Measurements from ENCODE around the gene TBC1D10B. TPM values are rescaled to one million over a fixed set of nuclear protein-coding genes. Genes with fewer than 3 reads are reported as not detected.

Gene TBC1D10B
- total RNA-seq, 1 experiment from 2014 or later = 49.2 TPM

GRCh38 chr16:30398661-30399434 is 28.6 kb upstream of the TBC1D10B start (continued):
- TF ChIP-seq ZNF274 (IDR thresholded peaks at IDR 0.05; ENCODE audit: low read depth, low read length) = no peak
- TF ChIP-seq MAX (IDR thresholded peaks at IDR 0.05) = no peak
- no peak for TF ChIP-seq RAD21 (IDR thresholded peaks at IDR 0.05; ENCODE audit: low read depth)
- TF ChIP-seq POLR2A (IDR thresholded peaks at IDR 0.05; ENCODE audit: borderline replicate concordance, extremely low read depth, insufficient read depth, insufficient read length) = no peak
- no peak for TF ChIP-seq ZFX (IDR thresholded peaks at IDR 0.05)
- TF ChIP-seq EGR1 (IDR thresholded peaks at IDR 0.05; ENCODE audit: low read depth) = no peak
- no peak for TF ChIP-seq ATF3 (IDR thresholded peaks at IDR 0.05)
- no peak for TF ChIP-seq YY1 (IDR thresholded peaks at IDR 0.05; ENCODE audit: extremely low read depth, insufficient replicate concordance, low read depth, low read length)
- no peak for TF ChIP-seq ELF1 (IDR thresholded peaks at IDR 0.05; ENCODE audit: borderline replicate concordance, low read depth)
- no peak for TF ChIP-seq SRF (IDR thresholded peaks at IDR 0.05; ENCODE audit: low read depth)

GRCh38 chr16:30397776-30398660 is 27.7 kb upstream of the TBC1D10B start:
- ChIA-PET POLR2A (interaction anchor here (1.1 kb wide), 1 partner anchor 9 kb away, joined by 3 read pairs; the partner anchor contains the start of gene ZNF771), RAD21 (ENCODE audit: low non-redundant PET in 1 of 2, low total read pairs in 2 of 2, uncharacterized antibody in 2 of 2, unreplicated experiment in 2 of 2) (no interaction called here), CTCF (no interaction called here)
- no peak overlapping the region for H3K9ac ChIP-seq (ENCODE audit: low read length)
- intact Hi-C loops (cut with micrococcal nuclease) = no loop called here
- H3K27ac ChIP-seq (ENCODE audit: low read depth, low read length) = no peak overlapping the region; the same call in 1 of the 2 replicates
- H3K27me3 ChIP-seq (ENCODE audit: insufficient read depth, low read length) = no peaks in the 10 kb centered on the region
- no peaks in the 10 kb centered on the region for H3K9me2 ChIP-seq (ENCODE audit: insufficient read depth)
- ATAC-seq = no peak
- TF ChIP-seq JUND (IDR thresholded peaks at IDR 0.05) (no peak), ATF3 (IDR thresholded peaks at IDR 0.05) (no peak), RAD21 (IDR thresholded peaks at IDR 0.05; ENCODE audit: low read depth) (no peak), YY1 (IDR thresholded peaks at IDR 0.05; ENCODE audit: extremely low read depth, insufficient replicate concordance, low read depth, low read length) (no peak), TCF7L2 (IDR thresholded peaks at IDR 0.05; ENCODE audit: borderline replicate concordance, extremely low read depth, insufficient read depth, insufficient read length) (no peak), EGR1 (IDR thresholded peaks at IDR 0.05; ENCODE audit: low read depth) (no peak), SRF (IDR thresholded peaks at IDR 0.05; ENCODE audit: low read depth) (no peak), MAX (IDR thresholded peaks at IDR 0.05) (no peak), ZNF274 (IDR thresholded peaks at IDR 0.05; ENCODE audit: low read depth, low read length) (no peak), FOSL1 (IDR thresholded peaks at IDR 0.05; ENCODE audit: low read depth) (no peak), CBX3 (IDR thresholded peaks at IDR 0.05; ENCODE audit: low read depth) (no peak), EZH2phosphoT487 (IDR thresholded peaks at IDR 0.05; ENCODE audit: borderline replicate concordance) (no peak)
- H3K4me3 ChIP-seq (replicated peaks in 1 of 2; ENCODE audit: low read depth in 1 of 2, low read length in 2 of 2) = no peak overlapping the region
- peaks cover 37 to 63% of the 10 kb centered on the region in 2 experiments for H3K4me1 ChIP-seq (ENCODE audit: control insufficient read depth in 1 of 2, insufficient read depth in 2 of 2, low read length in 2 of 2)
- no peaks in the 10 kb centered on the region for H4K20me1 ChIP-seq (ENCODE audit: insufficient read depth)
- BruUV-seq (replicated peaks) = no TSS peak
- H3K9me3 ChIP-seq (ENCODE audit: control insufficient read depth in 1 of 2, insufficient read depth in 1 of 2, low read depth in 1 of 2, low read length in 2 of 2) = no peaks in the 10 kb centered on the region
- peaks cover 25% of the 10 kb centered on the region for H3K79me2 ChIP-seq (ENCODE audit: insufficient read depth, low read length)
- no peak overlapping the region for H3K4me2 ChIP-seq (ENCODE audit: low read length)
- no peak overlapping the region for H2AFZ ChIP-seq (ENCODE audit: low read depth, low read length, poor library complexity, severe bottlenecking)
- DNase-seq (ENCODE audit: low read depth, low spot score) = no peak
- peaks cover 2 to 18% of the 10 kb centered on the region in 2 experiments; a peak in 3 of 4 replicates for H3K36me3 ChIP-seq (ENCODE audit: control insufficient read depth in 1 of 2, insufficient read depth in 2 of 2, low read length in 2 of 2)
